ENCODE measurements around the gene SPEM3. TPM values are rescaled to one million over a fixed set of nuclear protein-coding genes. Genes with fewer than 3 reads are reported as not detected.

SPEM3 gene
- total RNA-seq, 1 donor from 2014 or later: not detected

- intact Hi-C loops (cut with DNase I): no loop called here
- H3K27me3 ChIP-seq: no peaks in the 10 kb centered on the region
- TF ChIP-seq, protein P1, sequence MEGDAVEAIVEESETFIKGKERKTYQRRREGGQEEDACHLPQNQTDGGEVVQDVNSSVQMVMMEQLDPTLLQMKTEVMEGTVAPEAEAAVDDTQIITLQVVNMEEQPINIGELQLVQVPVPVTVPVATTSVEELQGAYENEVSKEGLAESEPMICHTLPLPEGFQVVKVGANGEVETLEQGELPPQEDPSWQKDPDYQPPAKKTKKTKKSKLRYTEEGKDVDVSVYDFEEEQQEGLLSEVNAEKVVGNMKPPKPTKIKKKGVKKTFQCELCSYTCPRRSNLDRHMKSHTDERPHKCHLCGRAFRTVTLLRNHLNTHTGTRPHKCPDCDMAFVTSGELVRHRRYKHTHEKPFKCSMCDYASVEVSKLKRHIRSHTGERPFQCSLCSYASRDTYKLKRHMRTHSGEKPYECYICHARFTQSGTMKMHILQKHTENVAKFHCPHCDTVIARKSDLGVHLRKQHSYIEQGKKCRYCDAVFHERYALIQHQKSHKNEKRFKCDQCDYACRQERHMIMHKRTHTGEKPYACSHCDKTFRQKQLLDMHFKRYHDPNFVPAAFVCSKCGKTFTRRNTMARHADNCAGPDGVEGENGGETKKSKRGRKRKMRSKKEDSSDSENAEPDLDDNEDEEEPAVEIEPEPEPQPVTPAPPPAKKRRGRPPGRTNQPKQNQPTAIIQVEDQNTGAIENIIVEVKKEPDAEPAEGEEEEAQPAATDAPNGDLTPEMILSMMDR (IDR thresholded peaks at IDR 0.05): no peak
- DNase-seq: no peak
- no peak overlapping the region for H3K4me3 ChIP-seq
- no peaks in the 10 kb centered on the region for H3K9me3 ChIP-seq
- no peaks in the 10 kb centered on the region for H3K4me1 ChIP-seq
- peak; percentile 4 for ATAC-seq
- H3K27ac ChIP-seq: no peak overlapping the region
- no peaks in the 10 kb centered on the region for H3K36me3 ChIP-seq
These were observed 2.3 kb upstream of the SPEM3 start for GRCh38 chr17:7426203-7426863.

DNA sequence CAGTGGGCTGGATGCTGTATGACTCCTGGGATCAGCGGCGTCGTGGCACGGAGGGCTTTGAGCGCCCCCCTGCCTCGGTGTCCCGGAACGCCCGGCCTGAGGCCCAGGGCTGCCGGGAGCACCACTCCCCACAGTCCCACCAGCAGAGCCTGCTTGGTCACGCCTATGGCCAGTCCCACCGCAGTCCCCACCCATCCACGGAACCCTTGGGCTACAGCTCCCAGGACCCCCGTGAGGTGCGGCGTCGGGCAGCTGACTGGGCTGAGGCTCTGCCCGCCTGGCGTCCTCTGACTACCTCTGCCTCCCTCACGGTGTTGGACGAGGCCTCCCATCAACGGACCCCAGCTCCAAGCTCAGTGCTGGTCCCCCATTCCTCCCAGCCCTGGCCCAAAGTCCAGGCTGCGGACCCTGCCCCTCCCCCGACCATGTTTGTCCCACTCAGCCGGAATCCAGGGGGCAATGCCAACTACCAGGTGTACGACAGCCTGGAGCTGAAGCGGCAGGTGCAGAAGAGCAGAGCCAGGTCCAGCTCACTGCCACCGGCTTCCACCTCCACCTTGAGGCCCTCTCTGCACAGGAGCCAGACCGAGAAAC lies 1.7 kb upstream of the SPEM3 start:
- TF ChIP-seq, protein P1 (IDR thresholded peaks at IDR 0.05): no peak
- Histone ChIP-seq H3K27me3 (no peaks in the 10 kb centered on the region), H3K9me3 (no peaks in the 10 kb centered on the region), H3K36me3 (no peaks in the 10 kb centered on the region), H3K4me1 (no peaks in the 10 kb centered on the region), H3K4me3 (no peak overlapping the region), H3K27ac (no peak overlapping the region)
- intact Hi-C loops (cut with DNase I): no loop called here
- ATAC-seq: peak; percentile 6
- no peak for DNase-seq

DNA sequence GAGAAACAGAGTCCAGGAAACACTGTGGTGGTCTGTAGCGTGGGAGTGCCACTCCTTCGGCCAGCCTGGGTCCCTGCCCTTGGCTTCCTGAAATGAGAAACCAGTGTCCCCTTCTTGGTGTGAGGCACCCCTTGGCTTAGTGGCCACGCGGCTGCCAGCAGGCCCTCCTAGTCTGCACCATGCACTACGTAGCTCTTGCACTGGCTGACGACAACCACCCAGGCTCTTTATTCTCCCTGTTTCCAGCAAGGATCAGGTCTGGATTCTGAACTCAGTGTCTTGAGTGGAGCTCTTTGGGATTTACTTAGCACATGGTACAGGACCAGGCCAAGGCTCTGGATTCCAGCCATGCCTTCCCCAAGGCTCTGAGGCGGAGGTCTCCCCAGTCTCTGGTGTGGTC lies 1.1 kb upstream of the SPEM3 start:
- H3K4me3 ChIP-seq: no peak overlapping the region
- ATAC-seq (no peak), DNase-seq (no peak)
- H3K27me3 ChIP-seq: no peaks in the 10 kb centered on the region
- TF ChIP-seq, protein P1 (IDR thresholded peaks at IDR 0.05): no peak
- intact Hi-C loops (cut with DNase I): no loop called here
- no peaks in the 10 kb centered on the region for H3K9me3 ChIP-seq
- H3K27ac ChIP-seq: no peak overlapping the region
- H3K36me3 ChIP-seq: no peaks in the 10 kb centered on the region
- no peaks in the 10 kb centered on the region for H3K4me1 ChIP-seq

- TF ChIP-seq, protein P1 (IDR thresholded peaks at IDR 0.05): no peak
- intact Hi-C loops (cut with DNase I): no loop called here
- Histone ChIP-seq H3K4me1 (no peaks in the 10 kb centered on the region), H3K27ac (no peak overlapping the region), H3K9me3 (no peaks in the 10 kb centered on the region), H3K4me3 (no peak overlapping the region), H3K27me3 (no peaks in the 10 kb centered on the region), H3K36me3 (no peaks in the 10 kb centered on the region)
- DNase-seq (no peak), ATAC-seq (peak; percentile 6)
These were observed 1.1 kb downstream of the SPEM3 start for GRCh38 chr17:7429722-7430121.

DNA sequence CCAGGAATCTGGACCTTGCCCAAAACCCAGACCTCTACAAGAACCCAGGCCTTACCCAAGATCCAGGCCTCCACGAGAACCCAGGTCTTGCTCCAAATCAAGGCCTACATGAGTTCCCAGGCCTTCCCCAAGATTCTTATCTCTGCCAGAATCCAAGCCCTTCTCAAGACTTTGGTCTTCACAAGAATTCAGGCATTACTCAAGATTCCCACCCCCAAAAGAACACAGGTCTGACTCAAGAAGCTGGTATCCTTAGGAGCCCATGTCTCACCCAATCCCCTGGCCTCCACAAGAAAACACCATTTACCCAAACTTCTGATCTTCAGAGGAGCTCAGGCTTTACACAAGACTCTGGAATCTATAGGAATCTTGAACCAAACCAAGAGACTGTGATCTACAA lies 2.6 kb downstream of the SPEM3 start:
- Histone ChIP-seq H3K4me3 (no peak overlapping the region), H3K4me1 (peaks cover 8% of the 10 kb centered on the region), H3K9me3 (no peaks in the 10 kb centered on the region), H3K27ac (no peak overlapping the region), H3K27me3 (no peaks in the 10 kb centered on the region), H3K36me3 (no peaks in the 10 kb centered on the region)
- intact Hi-C loops (cut with DNase I): no loop called here
- no peak for ATAC-seq
- no peak for DNase-seq
- TF ChIP-seq, protein P1 (IDR thresholded peaks at IDR 0.05): no peak
